B cell (primary cell): ENCODE results near the gene S100A4. TPM values are rescaled to one million over a fixed set of nuclear protein-coding genes. Genes with fewer than 3 reads are reported as not detected.
A peak's percentile ranks its signal among the peaks of the same experiment; 100 is the strongest.

Experiments
- ATAC-seq: fragments of 200-7000 bp; cut with Tn5 transposase; one replicate; pipeline ENCODE4 v1.10.0; 2021; ENCODE audit warnings: low read depth, mild to moderate bottlenecking, moderate number of reproducible peaks, moderate library complexity
- CTCF ChIA-PET: fragments of 350-600 bp; sonication (Branson Sonifier 250); formaldehyde crosslinking; loops from one replicate; lab custom pipeline; 2021; ENCODE audit warnings: antibody characterized with exemption, inconsistent platforms; lab: Charles Lee
- POLR2A ChIA-PET: fragments of 350-600 bp; sonication (Branson Sonifier 250); formaldehyde crosslinking; loops from one replicate; lab custom pipeline; 2021; ENCODE audit warnings: antibody characterized with exemption; lab: Charles Lee
- DNase-seq: peaks from one replicate; pipeline ENCODE4 v3.0.0; 2013
- H2AFZ ChIP-seq: 2 replicates; pipeline ENCODE4 v1.6.1; 2012; ENCODE audit warnings: mild to moderate bottlenecking, low read depth, low read length; ENCODE audit not compliant: insufficient read depth, poor library complexity, severe bottlenecking
- H3K27ac ChIP-seq, 2 donors: 1 replicate in 1 of 2; 2 replicates in 1 of 2; pipeline ENCODE4 v1.5.1; 2012 to 2013; ENCODE audit warnings: low read length in 2 of 2, mild to moderate bottlenecking in 2 of 2, moderate library complexity in 1 of 2
- H3K27me3 ChIP-seq, 4 experiments: fragments of 200-600 bp in 1 of 4; sonication (generic) in 1 of 4; replicated peaks in 1 of 4; 1 replicate in 2 of 4; 2 replicates in 2 of 4; pipeline versions ENCODE4 v1.6.1 to v1.7.0; 2013 to 2016; ENCODE audit warnings: low read length in 3 of 4, mild to moderate bottlenecking in 2 of 4, mixed read lengths in 1 of 4, moderate library complexity in 1 of 4; ENCODE audit not compliant: insufficient read depth in 4 of 4, control insufficient read depth in 3 of 4; ENCODE audit errors: control extremely low read depth in 1 of 4
- H3K36me3 ChIP-seq, 2 experiments: replicated peaks in 1 of 2; 1 replicate in 1 of 2; 2 replicates in 1 of 2; pipeline versions ENCODE4 v1.6.1 to v1.7.1; 2013; ENCODE audit warnings: low read length in 1 of 2; ENCODE audit not compliant: insufficient read depth in 2 of 2, control insufficient read depth in 1 of 2; ENCODE audit errors: control extremely low read depth in 1 of 2, extremely low read depth in 1 of 2
- H3K4me1 ChIP-seq, 2 donors: fragments of 200-600 bp in 1 of 2; sonication (generic) in 1 of 2; 1 replicate in 1 of 2; 2 replicates in 1 of 2; pipeline versions ENCODE4 v1.5.1 to v1.6.1; 2013 to 2017; ENCODE audit warnings: low read length in 2 of 2; ENCODE audit not compliant: control insufficient read depth in 2 of 2, insufficient read depth in 2 of 2
- H3K4me2 ChIP-seq: replicated peaks from 2 replicates; pipeline ENCODE3; 2012; ENCODE audit warnings: mild to moderate bottlenecking, low read depth, low read length; ENCODE audit not compliant: poor library complexity, severe bottlenecking
- H3K4me3 ChIP-seq, 5 experiments: fragments of 200-600 bp in 1 of 5; sonication (generic) in 1 of 5; 1 replicate in 3 of 5; 2 replicates in 2 of 5; pipeline versions ENCODE4 v1.5.1 to v1.7.0; 2011 to 2016; ENCODE audit warnings: low read length in 4 of 5, mild to moderate bottlenecking in 4 of 5, low read depth in 2 of 5, control low read depth in 1 of 5, moderate library complexity in 1 of 5; ENCODE audit not compliant: insufficient read depth in 1 of 5; ENCODE audit errors: control extremely low read depth in 1 of 5, extremely low read depth in 1 of 5
- H3K79me2 ChIP-seq: fragments of 200-600 bp; sonication (generic); one replicate; pipeline ENCODE4 v1.6.0; 2016; ENCODE audit warnings: low read length; ENCODE audit not compliant: control insufficient read depth, insufficient read depth
- H3K9ac ChIP-seq: fragments of 200-600 bp; sonication (generic); 2 replicates; pipeline ENCODE4 v1.6.1; 2017; ENCODE audit warnings: mild to moderate bottlenecking, low read length, moderate library complexity
- H3K9me3 ChIP-seq, 3 donors: one replicate each; pipeline versions ENCODE4 v1.6.1 to v1.7.1; 2013; ENCODE audit warnings: low read length in 2 of 3; ENCODE audit not compliant: control insufficient read depth in 2 of 3, insufficient read depth in 1 of 3; ENCODE audit errors: control extremely low read depth in 1 of 3
- H4K20me1 ChIP-seq: 2 replicates; pipeline ENCODE4 v1.6.0; 2012; ENCODE audit warnings: mild to moderate bottlenecking, low read length; ENCODE audit not compliant: insufficient read depth, control insufficient read depth, poor library complexity, severe bottlenecking
- H3K27ac Mint-ChIP-seq: one replicate; pipeline ENCODE4 v1.8.0; 2021; ENCODE audit warnings: mixed read lengths
- H3K27me3 Mint-ChIP-seq: one replicate; pipeline ENCODE4 v1.8.0; 2021; ENCODE audit warnings: mixed read lengths
- H3K4me1 Mint-ChIP-seq: one replicate; pipeline ENCODE4 v1.8.0; 2021; ENCODE audit warnings: mixed read lengths
- H3K4me3 Mint-ChIP-seq: one replicate; pipeline ENCODE4 v1.8.0; 2021; ENCODE audit warnings: mixed read lengths
- H3K9me3 Mint-ChIP-seq: one replicate; pipeline ENCODE4 v1.8.0; 2022; ENCODE audit warnings: mixed read lengths; ENCODE audit not compliant: insufficient read depth
- EZH2 ChIP-seq: IDR thresholded peaks from 2 replicates; pipeline ENCODE4 v1.6.1; 2012; ENCODE audit warnings: borderline replicate concordance, low read depth, mild to moderate bottlenecking, moderate library complexity, low read length; ENCODE audit not compliant: insufficient read depth, poor library complexity, severe bottlenecking
- WGBS: methylation state at CpG from one replicate; pipeline ENCODE4 v1.1.5; 2013; ENCODE audit warnings: missing lambda C conversion rate; ENCODE audit not compliant: insufficient coverage; 5-methylcytosine and 5-hydroxymethylcytosine counted together
- intact Hi-C: fragments of 100-400 bp; cut with micrococcal nuclease; formaldehyde crosslinking; loops from one replicate; pipeline ENCODE4 v1.10.0; 2022
- polyA plus RNA-seq: library from polyadenylated mRNA; depleted of rRNA; stranded (reverse); fragments of >200 nt; gene quantifications from 2 replicates; pipeline ENCODE4 v1.2.3, GENCODE V29; 2012
- total RNA-seq, 2 donors: library from RNA; stranded (reverse); fragments of 120-200 nt in 1 of 2; gene quantifications; 1 replicate in 1 of 2; 2 replicates in 1 of 2; pipeline versions ENCODE4 v1.2.3 to v1.2.4, GENCODE V29; 2013 to 2022
- TF ChIP-seq, protein P1 (sequence below): fragments of 200-600 bp; IDR thresholded peaks from one replicate; pipeline ENCODE4 v1.8.0; 2022; ENCODE audit warnings: antibody characterized with exemption, mild to moderate bottlenecking

The S100A4 gene
- total and polyA plus RNA-seq, 2 donors (not counting 1 experiment from before 2014, with no cell fraction given): 62.7 to 150 TPM

DNA sequence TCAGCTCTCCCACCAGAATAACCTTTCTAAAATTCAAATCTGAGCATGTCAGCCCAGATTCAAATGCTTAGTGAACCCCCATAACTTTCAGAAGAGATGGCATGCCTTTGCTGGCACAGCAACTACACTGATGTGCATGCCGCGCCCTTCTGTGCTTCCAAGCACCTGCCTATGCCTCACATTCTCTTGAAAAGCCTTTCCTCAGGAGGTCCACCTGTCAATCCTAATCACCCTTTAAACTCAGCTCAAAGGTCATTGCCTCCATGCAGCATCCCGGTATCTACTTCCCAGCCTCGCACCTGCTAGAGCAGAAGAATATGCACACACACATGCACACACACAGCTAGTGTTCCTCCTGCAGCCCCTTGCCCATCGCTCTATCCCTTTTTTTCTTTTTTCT, 25.3 kb upstream of the S100A4 start:
- 100% methylated on average over 3 of the region's 5 CpGs for WGBS
- H3K27ac Mint-ChIP-seq: peak overlapping the region; percentile 46
- POLR2A ChIA-PET: interaction anchor here (0.6 kb wide), 1 partner anchor 178 kb away, joined by 9 read pairs; no protein-coding TSS in a partner anchor

DNA sequence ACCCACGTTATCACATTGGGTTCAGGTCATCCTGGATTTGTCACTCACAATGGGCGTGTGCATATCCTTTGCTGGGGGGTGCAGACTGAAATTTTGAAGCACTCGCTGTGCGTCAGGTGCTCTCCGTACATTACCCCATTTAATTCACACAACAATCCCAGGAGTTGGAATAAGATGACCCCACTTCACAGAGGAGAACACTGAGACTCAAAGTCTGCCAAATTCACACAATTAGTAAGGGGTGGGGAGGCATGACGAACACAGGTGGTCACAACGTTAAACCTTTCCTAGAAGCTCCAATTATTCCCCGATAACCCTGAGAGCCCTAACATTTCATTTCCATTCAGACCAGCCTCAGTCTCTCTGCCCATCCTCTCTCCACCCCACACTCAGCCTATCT, 23.9 kb upstream of the S100A4 start:
- Histone ChIP-seq H3K9ac (no peak overlapping the region), H3K4me3 (no peak overlapping the region), H3K9me3 (no peaks in the 10 kb centered on the region), H3K36me3 (no peaks in the 10 kb centered on the region), H3K4me1 (peaks cover 16 to 37% of the 10 kb centered on the region in 2 donors), H4K20me1 (no peaks in the 10 kb centered on the region), H3K4me2 (no peak overlapping the region), H3K27ac (no peak overlapping the region), H3K79me2 (no peaks in the 10 kb centered on the region), H2AFZ (no peak overlapping the region), H3K27me3 (peaks cover 0 to 2% (median 0%) of the 10 kb centered on the region in 4 experiments)
- Mint-ChIP-seq H3K4me3 (no peak overlapping the region), H3K4me1 (peaks cover 40% of the 10 kb centered on the region), H3K9me3 (no peaks in the 10 kb centered on the region), H3K27ac (no peak overlapping the region), H3K27me3 (peaks cover 7% of the 10 kb centered on the region)
- 91% methylated on average over 3 of the region's 8 CpGs for WGBS
- ChIA-PET CTCF (interaction anchor here (0.9 to 7.4 kb wide), 14 partner anchors 8 to 416 kb away, joined by 3 to 227 read pairs (median 8); partner anchors contain the start of genes CHTOP, S100A1, S100A13 and S100A4), POLR2A (no interaction called here)
- TF ChIP-seq, protein P1, sequence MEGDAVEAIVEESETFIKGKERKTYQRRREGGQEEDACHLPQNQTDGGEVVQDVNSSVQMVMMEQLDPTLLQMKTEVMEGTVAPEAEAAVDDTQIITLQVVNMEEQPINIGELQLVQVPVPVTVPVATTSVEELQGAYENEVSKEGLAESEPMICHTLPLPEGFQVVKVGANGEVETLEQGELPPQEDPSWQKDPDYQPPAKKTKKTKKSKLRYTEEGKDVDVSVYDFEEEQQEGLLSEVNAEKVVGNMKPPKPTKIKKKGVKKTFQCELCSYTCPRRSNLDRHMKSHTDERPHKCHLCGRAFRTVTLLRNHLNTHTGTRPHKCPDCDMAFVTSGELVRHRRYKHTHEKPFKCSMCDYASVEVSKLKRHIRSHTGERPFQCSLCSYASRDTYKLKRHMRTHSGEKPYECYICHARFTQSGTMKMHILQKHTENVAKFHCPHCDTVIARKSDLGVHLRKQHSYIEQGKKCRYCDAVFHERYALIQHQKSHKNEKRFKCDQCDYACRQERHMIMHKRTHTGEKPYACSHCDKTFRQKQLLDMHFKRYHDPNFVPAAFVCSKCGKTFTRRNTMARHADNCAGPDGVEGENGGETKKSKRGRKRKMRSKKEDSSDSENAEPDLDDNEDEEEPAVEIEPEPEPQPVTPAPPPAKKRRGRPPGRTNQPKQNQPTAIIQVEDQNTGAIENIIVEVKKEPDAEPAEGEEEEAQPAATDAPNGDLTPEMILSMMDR: no peak
- TF ChIP-seq EZH2: no peak
- DNase-seq (no peak), ATAC-seq (no peak)
- intact Hi-C loops: no loop called here

More for the DNA sequence above, 25.3 kb upstream of the S100A4 start:
- H3K4me3 Mint-ChIP-seq: no peak overlapping the region
- TF ChIP-seq EZH2: no peak
- TF ChIP-seq, protein P1: no peak
- no peak overlapping the region for H3K4me3 ChIP-seq
- ATAC-seq (no peak), DNase-seq (no peak)
- no peaks in the 10 kb centered on the region for H4K20me1 ChIP-seq
- H3K27me3 Mint-ChIP-seq: peaks cover 7% of the 10 kb centered on the region
- no peak overlapping the region for H3K27ac ChIP-seq
- peaks cover 33% of the 10 kb centered on the region for H3K4me1 Mint-ChIP-seq
- H3K4me2 ChIP-seq: no peak overlapping the region
- no peaks in the 10 kb centered on the region for H3K79me2 ChIP-seq
- H3K27me3 ChIP-seq: peaks cover 0 to 2% (median 0%) of the 10 kb centered on the region in 4 experiments
- H2AFZ ChIP-seq: no peak overlapping the region
- intact Hi-C loops: no loop called here
- no peaks in the 10 kb centered on the region for H3K36me3 ChIP-seq
- no peak overlapping the region for H3K9ac ChIP-seq
- CTCF ChIA-PET: interaction anchor here (0.7 to 7.4 kb wide), 15 partner anchors 11 to 415 kb away, joined by 3 to 227 read pairs (median 14); partner anchors contain the start of genes CHTOP, RAB13, S100A1 and S100A13
- H3K9me3 ChIP-seq: no peaks in the 10 kb centered on the region
- no peaks in the 10 kb centered on the region for H3K9me3 Mint-ChIP-seq
- H3K4me1 ChIP-seq: peaks cover 10 to 30% of the 10 kb centered on the region in 2 donors
